Peyer's patch (tissue), 4 donors: ENCODE results near the gene RBM17.

Experiments used
- CTCF ChIP-seq, 6 experiments: fragments of 450-650 bp in 4 of 6; fragments of 200-600 bp in 2 of 6; sonication (generic) in 1 of 6; IDR thresholded peaks; one replicate each; pipeline ENCODE4 v1.5.1; 2017 to 2019; ENCODE audit warnings: antibody characterized with exemption in 6 of 6, mild to moderate bottlenecking in 3 of 6, moderate library complexity in 1 of 6
- POLR2A ChIP-seq, 2 donors: fragments of 450-650 bp; IDR thresholded peaks; one replicate each; pipeline ENCODE4 v1.5.1; 2017; ENCODE audit warnings: antibody characterized with exemption in 2 of 2, mild to moderate bottlenecking in 2 of 2, moderate library complexity in 2 of 2

GRCh38 chr10:6143181-6143580 is 54.3 kb downstream of the RBM17 start:
- TF ChIP-seq CTCF (IDR thresholded peaks at IDR 0.05) (no peak), POLR2A (IDR thresholded peaks at IDR 0.05) (no peak)
